GM06990 (cell line): Measurements from ENCODE around the gene EXOSC1.
"Not testable (repeated sequence)": the region's sequence is repeated elsewhere in the genome, so short reads cannot be mapped to it uniquely, and the experiment has no call there.

ENCODE experiments used
- DNase-seq: peaks from one replicate; pipeline ENCODE4 v3.0.0-alpha.2; 2011; ENCODE audit not compliant: insufficient read length; ENCODE audit errors: extremely low read depth
- H3K27me3 ChIP-seq: replicated peaks from 2 replicates; pipeline ENCODE4 v1.6.0; 2011; ENCODE audit warnings: low read length; ENCODE audit not compliant: control insufficient read depth, insufficient read depth
- H3K36me3 ChIP-seq: 2 replicates; pipeline ENCODE4 v1.5.1; 2011; ENCODE audit warnings: low read length; ENCODE audit not compliant: control insufficient read depth, insufficient read depth
- H3K4me3 ChIP-seq: replicated peaks from 2 replicates; pipeline ENCODE4 v1.5.1; 2011; ENCODE audit warnings: low read depth, mild to moderate bottlenecking, control low read depth, low read length
- CTCF ChIP-seq: IDR thresholded peaks from 2 replicates; pipeline ENCODE4 v1.5.1; 2011; ENCODE audit warnings: low read length, control low read depth, mild to moderate bottlenecking, inconsistent platforms; ENCODE audit not compliant: insufficient read depth, poor library complexity, severe bottlenecking

The EXOSC1 gene

DNA sequence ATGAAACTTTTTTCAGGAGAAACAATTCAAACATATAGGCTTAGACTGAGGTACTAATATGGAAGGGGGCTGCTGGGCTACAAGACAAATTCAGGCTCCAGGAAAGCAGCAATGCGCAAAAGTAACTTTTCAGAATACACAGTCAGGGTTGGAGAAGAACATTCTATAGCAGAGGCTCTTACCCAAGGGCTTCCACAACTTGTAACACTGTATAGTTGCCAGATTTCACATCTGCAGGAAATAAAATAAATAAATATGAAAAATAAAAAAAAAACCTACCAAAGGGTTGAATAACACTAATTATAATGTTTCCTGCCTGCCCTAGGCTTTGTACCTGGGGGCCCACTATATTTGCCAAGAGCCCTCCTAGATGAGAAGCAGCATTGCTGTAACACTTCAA, 38.1 kb upstream of the EXOSC1 start:
- Histone ChIP-seq H3K4me3 (no peak overlapping the region), H3K36me3 (peaks cover 7% of the 10 kb centered on the region), H3K27me3 (no peaks in the 10 kb centered on the region)
- TF ChIP-seq CTCF = no peak
- no peak for DNase-seq

- Histone ChIP-seq H3K27me3 (no peaks in the 10 kb centered on the region), H3K36me3 (peaks cover 7% of the 10 kb centered on the region), H3K4me3 (no peak overlapping the region)
- TF ChIP-seq CTCF = no peak
- DNase-seq = no peak
Observed at GRCh38 chr10:97483506-97483905, 37.7 kb upstream of the EXOSC1 start.

GRCh38 chr10:97482381-97482780, 36.6 kb upstream of the EXOSC1 start:
- no peak overlapping the region for H3K4me3 ChIP-seq
- DNase-seq = no peak
- H3K27me3 ChIP-seq = no peaks in the 10 kb centered on the region
- peaks cover 8% of the 10 kb centered on the region for H3K36me3 ChIP-seq
- TF ChIP-seq CTCF = no peak

- DNase-seq = no peak
- Histone ChIP-seq H3K27me3 (no peaks in the 10 kb centered on the region), H3K4me3 (no peak overlapping the region), H3K36me3 (peaks cover 10% of the 10 kb centered on the region)
- TF ChIP-seq CTCF = no peak
Observed at GRCh38 chr10:97481071-97481470, 35.3 kb upstream of the EXOSC1 start.

DNA sequence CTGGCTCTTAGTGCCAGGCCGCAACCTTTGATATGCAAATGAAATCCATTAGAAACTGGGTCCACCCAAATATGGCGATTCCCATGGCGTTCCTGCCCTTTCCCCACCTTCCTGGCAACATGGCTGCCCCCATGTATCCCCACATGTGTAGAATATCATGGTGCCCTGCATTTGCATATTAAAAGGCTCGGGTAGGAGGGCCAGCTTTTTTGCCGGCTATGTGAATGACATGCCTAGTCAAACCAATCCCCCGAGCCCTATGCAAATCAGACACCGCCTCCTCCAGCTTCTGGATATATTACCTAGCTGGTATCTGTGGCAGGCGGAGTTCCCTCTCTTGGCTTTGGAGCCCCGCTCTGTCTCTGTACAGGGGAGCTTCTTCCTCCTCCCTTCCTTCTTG, 34.1 kb upstream of the EXOSC1 start:
- Histone ChIP-seq H3K36me3 (peaks cover 13% of the 10 kb centered on the region), H3K4me3 (no peak overlapping the region), H3K27me3 (no peaks in the 10 kb centered on the region)
- no peak for TF ChIP-seq CTCF
- DNase-seq = no peak

DNA sequence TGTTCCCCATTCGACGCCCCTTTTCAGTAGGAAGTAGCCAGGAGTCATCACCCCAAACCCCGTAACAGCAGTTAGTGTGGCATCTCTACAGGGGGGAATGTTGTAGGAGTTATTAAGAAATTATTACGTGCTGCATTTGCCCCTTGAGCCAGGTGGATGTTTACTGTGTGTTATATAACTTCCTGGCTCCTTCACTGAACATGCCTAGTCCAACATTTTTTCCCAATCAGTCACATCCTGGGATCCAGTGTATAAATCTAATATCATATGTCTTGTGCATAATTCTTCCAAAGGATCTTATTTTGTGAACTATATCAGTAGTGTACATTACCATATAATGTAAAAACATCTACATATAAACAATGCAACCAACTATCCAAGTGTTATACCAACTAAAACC, 33.6 kb upstream of the EXOSC1 start:
- H3K4me3 ChIP-seq, H3K27me3 ChIP-seq, DNase-seq: not testable (repeated sequence)
- peaks cover 13% of the 10 kb centered on the region for H3K36me3 ChIP-seq
